H1 (cell line): ENCODE results near the gene GDPD1. TPM values are rescaled to one million over a fixed set of nuclear protein-coding genes. Genes with fewer than 3 reads are reported as not detected.

Experiments
- CTCF ChIA-PET: fragments of 300-600 bp; sonication (Branson Sonifier 250); formaldehyde crosslinking; loops from one replicate; lab custom pipeline; 2021; ENCODE audit not compliant: partially characterized antibody; lab: Charles Lee
- POLR2A ChIA-PET: fragments of 300-600 bp; sonication (Branson Sonifier 250); formaldehyde crosslinking; loops from one replicate; lab custom pipeline; 2021; ENCODE audit warnings: inconsistent platforms; ENCODE audit not compliant: partially characterized antibody; lab: Charles Lee
- DNase-seq, 2 experiments: peaks; one replicate each; pipeline versions ENCODE4 v3.0.0 to v3.0.0-alpha.2; 2010 to 2022; ENCODE audit warnings: low spot score in 2 of 2, low read depth in 1 of 2, mixed read lengths in 1 of 2
- FAIRE-seq: peaks from 2 replicates; lab custom pipeline; 2011; peaks lifted over from hg19 to GRCh38; lab: Jason Lieb, UNC
- H2AFZ ChIP-seq: 2 replicates; pipeline ENCODE4 v1.8.1; 2012; ENCODE audit warnings: low read length, inconsistent platforms
- H2AK5ac ChIP-seq: 2 replicates; pipeline ENCODE4 v1.6.1; 2013; ENCODE audit warnings: low read depth, low read length
- H2BK120ac ChIP-seq: replicated peaks from 2 replicates; pipeline ENCODE3; 2013; ENCODE audit warnings: low read depth, low read length, inconsistent platforms
- H2BK12ac ChIP-seq: 2 replicates; pipeline ENCODE4 v1.6.1; 2013; ENCODE audit warnings: low read depth, low read length
- H2BK15ac ChIP-seq: 2 replicates; pipeline ENCODE4 v1.6.1; 2013; ENCODE audit warnings: low read length
- H2BK20ac ChIP-seq: 2 replicates; pipeline ENCODE4 v1.6.1; 2013; ENCODE audit warnings: low read length
- H2BK5ac ChIP-seq: 2 replicates; pipeline ENCODE4 v1.6.1; 2013; ENCODE audit warnings: low read depth, low read length
- H3K14ac ChIP-seq: 2 replicates; pipeline ENCODE4 v1.6.1; 2013; ENCODE audit warnings: inconsistent platforms; ENCODE audit not compliant: insufficient read length
- H3K18ac ChIP-seq: 2 replicates; pipeline ENCODE4 v1.6.1; 2013; ENCODE audit warnings: low read length; ENCODE audit errors: extremely low read depth
- H3K23ac ChIP-seq: 2 replicates; pipeline ENCODE4 v1.6.1; 2013; ENCODE audit warnings: inconsistent platforms; ENCODE audit not compliant: insufficient read length
- H3K23me2 ChIP-seq: 2 replicates; pipeline ENCODE4 v1.6.1; 2013; ENCODE audit warnings: low read depth, low read length
- H3K27ac ChIP-seq: 2 replicates; pipeline ENCODE4 v1.6.1; 2011; ENCODE audit warnings: low read depth, low read length, inconsistent platforms
- H3K27me3 ChIP-seq, 4 experiments: replicated peaks in 1 of 4; 1 replicate in 1 of 4; 2 replicates in 3 of 4; pipeline versions ENCODE4 v1.6.1 to v1.8.1; 2011 to 2013; ENCODE audit warnings: low read length in 3 of 4, mild to moderate bottlenecking in 3 of 4, inconsistent platforms in 2 of 4, mixed read lengths in 2 of 4, moderate library complexity in 1 of 4; ENCODE audit not compliant: control insufficient read depth in 3 of 4, insufficient read depth in 3 of 4; ENCODE audit errors: extremely low read depth in 1 of 4
- H3K36me3 ChIP-seq, 4 experiments: 2 replicates each; pipeline versions ENCODE4 v1.6.1 to v1.8.1; 2011 to 2013; ENCODE audit warnings: mild to moderate bottlenecking in 4 of 4, low read length in 3 of 4, moderate library complexity in 2 of 4, control low read depth in 1 of 4, inconsistent platforms in 1 of 4; ENCODE audit not compliant: insufficient read depth in 4 of 4, control insufficient read depth in 2 of 4
- H3K4ac ChIP-seq: replicated peaks from 2 replicates; pipeline ENCODE3; 2013; ENCODE audit warnings: low read length, low read depth, mixed read lengths, inconsistent platforms; ENCODE audit not compliant: insufficient read length
- H3K4me1 ChIP-seq, 4 experiments: replicated peaks in 1 of 4; 1 replicate in 1 of 4; 2 replicates in 3 of 4; pipeline versions ENCODE4 v1.6.1 to v1.8.1; 2011 to 2013; ENCODE audit warnings: low read length in 3 of 4, inconsistent platforms in 2 of 4, mixed read lengths in 1 of 4; ENCODE audit not compliant: insufficient read depth in 4 of 4, control insufficient read depth in 3 of 4
- H3K4me2 ChIP-seq, 2 experiments: 2 replicates each; pipeline versions ENCODE4 v1.6.1 to v1.8.1; 2011 to 2013; ENCODE audit warnings: low read depth in 2 of 2, low read length in 2 of 2, control low read depth in 1 of 2, inconsistent platforms in 1 of 2, mild to moderate bottlenecking in 1 of 2; ENCODE audit not compliant: insufficient read depth in 1 of 2
- H3K4me3 ChIP-seq, 4 experiments: fragments of 200-600, 300-600 bp in 1 of 4; sonication (generic), shearing (Covaris generic), sonication (Bioruptor Twin) in 1 of 4; 2 replicates each; pipeline versions ENCODE4 v1.5.1 to v1.8.1; 2011 to 2016; ENCODE audit warnings: low read length in 4 of 4, low read depth in 3 of 4, control low read depth in 2 of 4, inconsistent platforms in 2 of 4, mild to moderate bottlenecking in 2 of 4, mixed read lengths in 1 of 4, moderate library complexity in 1 of 4; ENCODE audit not compliant: insufficient read depth in 2 of 4; ENCODE audit errors: extremely low read depth in 1 of 4
- H3K56ac ChIP-seq: replicated peaks from 2 replicates; pipeline ENCODE3; 2013; ENCODE audit warnings: low read depth, mild to moderate bottlenecking, mixed read lengths, low read length, inconsistent platforms; ENCODE audit not compliant: insufficient read length
- H3K79me1 ChIP-seq: 2 replicates; pipeline ENCODE4 v1.6.1; 2013; ENCODE audit warnings: low read depth, low read length, control low read depth
- H3K79me2 ChIP-seq, 2 experiments: 2 replicates each; pipeline versions ENCODE4 v1.6.1 to v1.8.1; 2012 to 2013; ENCODE audit warnings: low read length in 2 of 2, mild to moderate bottlenecking in 2 of 2, inconsistent platforms in 1 of 2; ENCODE audit not compliant: insufficient read depth in 2 of 2, control insufficient read depth in 1 of 2
- H3K9ac ChIP-seq, 4 experiments: replicated peaks in 1 of 4; 1 replicate in 1 of 4; 2 replicates in 3 of 4; pipeline versions ENCODE4 v1.6.1 to v1.8.1; 2011 to 2013; ENCODE audit warnings: low read depth in 3 of 4, low read length in 3 of 4, control low read depth in 2 of 4, mild to moderate bottlenecking in 2 of 4, moderate library complexity in 2 of 4, inconsistent platforms in 1 of 4; ENCODE audit errors: extremely low read depth in 1 of 4
- H3K9me3 ChIP-seq, 2 experiments: 2 replicates each; pipeline versions ENCODE4 v1.6.1 to v1.8.1; 2012 to 2013; ENCODE audit warnings: mild to moderate bottlenecking in 2 of 2, moderate library complexity in 2 of 2, control low read depth in 1 of 2, inconsistent platforms in 1 of 2, low read depth in 1 of 2, low read length in 1 of 2, mixed read lengths in 1 of 2; ENCODE audit not compliant: insufficient read depth in 2 of 2
- H4K20me1 ChIP-seq, 2 experiments: replicated peaks in 1 of 2; 2 replicates each; pipeline versions ENCODE3 to v1.8.1; 2011 to 2013; ENCODE audit warnings: inconsistent platforms in 2 of 2, low read length in 2 of 2, mild to moderate bottlenecking in 1 of 2; ENCODE audit not compliant: insufficient read depth in 2 of 2, control insufficient read depth in 1 of 2
- H4K5ac ChIP-seq: 2 replicates; pipeline ENCODE4 v1.6.1; 2013; ENCODE audit warnings: low read length, low read depth, mixed read lengths, inconsistent platforms; ENCODE audit not compliant: insufficient read length
- H4K8ac ChIP-seq: 2 replicates; pipeline ENCODE4 v1.8.0; 2013; ENCODE audit warnings: mild to moderate bottlenecking, moderate library complexity, low read length, inconsistent platforms; ENCODE audit not compliant: insufficient read depth; ENCODE audit errors: extremely low read depth
- H4K91ac ChIP-seq: replicated peaks from 2 replicates; pipeline ENCODE3; 2013; ENCODE audit warnings: low read length, mixed read lengths, inconsistent platforms; ENCODE audit not compliant: insufficient read length
- BCL11A ChIP-seq, 2 experiments: IDR thresholded peaks; one replicate each; pipeline ENCODE4 v1.6.1; 2011; ENCODE audit warnings: low read depth in 2 of 2, low read length in 2 of 2, mild to moderate bottlenecking in 2 of 2
- JUND ChIP-seq: IDR thresholded peaks from 2 replicates; pipeline ENCODE4 v1.6.1; 2011; ENCODE audit warnings: mild to moderate bottlenecking, improper control_type of control experiment, low read length
- POLR2A ChIP-seq, 2 experiments: IDR thresholded peaks; 1 replicate in 1 of 2; 2 replicates in 1 of 2; pipeline ENCODE4 v1.6.1; 2011; ENCODE audit warnings: low read depth in 2 of 2, low read length in 2 of 2, mild to moderate bottlenecking in 2 of 2; ENCODE audit errors: control extremely low read depth in 1 of 2
- RFX5 ChIP-seq: IDR thresholded peaks from 2 replicates; pipeline ENCODE4 v1.6.1; 2011; ENCODE audit warnings: low read depth, low read length, improper control_type of control experiment, borderline replicate concordance
- SAP30 ChIP-seq: fragments of 300-600 bp; sonication (generic); IDR thresholded peaks from 2 replicates; pipeline ENCODE4 v1.7.1; 2012; ENCODE audit warnings: low read length, moderate library complexity, mild to moderate bottlenecking, inconsistent platforms; ENCODE audit not compliant: insufficient read depth, insufficient replicate concordance
- SIX5 ChIP-seq: IDR thresholded peaks from 2 replicates; pipeline ENCODE4 v1.6.1; 2011; ENCODE audit warnings: mild to moderate bottlenecking, low read depth, low read length
- SRF ChIP-seq: IDR thresholded peaks from 2 replicates; pipeline ENCODE4 v1.6.1; 2011; ENCODE audit warnings: mild to moderate bottlenecking, low read depth, low read length, moderate library complexity
- WGBS, 2 experiments: shearing (Covaris generic) in 1 of 2; methylation state at CpG; one replicate each; pipeline versions ENCODE4 v1.1.6 to v1.1.7; 2013 to 2015; ENCODE audit warnings: low lambda C conversion rate in 2 of 2, mixed read lengths in 2 of 2, inconsistent platforms in 1 of 2, low coverage in 1 of 2, missing lambda C conversion rate in 1 of 2; ENCODE audit not compliant: insufficient replicate concordance in 2 of 2, insufficient coverage in 1 of 2, insufficient read length in 1 of 2; ENCODE audit errors: extremely low coverage in 1 of 2, missing lambda C conversion rate in 1 of 2; 5-methylcytosine and 5-hydroxymethylcytosine counted together
- polyA plus RNA-seq, 7 experiments: library from polyadenylated mRNA; depleted of rRNA in 3 of 7; stranded (reverse) in 5 of 7; unstranded in 2 of 7; fragments of >200 nt in 5 of 7; fragments of 200-250 nt in 2 of 7; gene quantifications; 1 replicate in 5 of 7; 2 replicates in 1 of 7; 4 replicates in 1 of 7; pipeline versions ENCODE4 v1.2.1 to v1.2.3, GENCODE V29; 2011 to 2013; ENCODE audit warnings: missing spikeins in 2 of 7, mixed read lengths in 2 of 7
- total RNA-seq: library from RNA; stranded (reverse); fragmentation: NEBNext Ultra II Directional; extraction: Animal tissue kit (Norgen Biotek cat#: 25700); gene quantifications from 2 replicates; pipeline ENCODE4 v1.2.1, GENCODE V29; 2021

The GDPD1 gene
- total and polyA plus RNA-seq, 2 of the 8 experiments (the other 6 are each of a cell fraction or from before 2014, with no cell fraction given), result 3.2 to 7.7 TPM

DNA sequence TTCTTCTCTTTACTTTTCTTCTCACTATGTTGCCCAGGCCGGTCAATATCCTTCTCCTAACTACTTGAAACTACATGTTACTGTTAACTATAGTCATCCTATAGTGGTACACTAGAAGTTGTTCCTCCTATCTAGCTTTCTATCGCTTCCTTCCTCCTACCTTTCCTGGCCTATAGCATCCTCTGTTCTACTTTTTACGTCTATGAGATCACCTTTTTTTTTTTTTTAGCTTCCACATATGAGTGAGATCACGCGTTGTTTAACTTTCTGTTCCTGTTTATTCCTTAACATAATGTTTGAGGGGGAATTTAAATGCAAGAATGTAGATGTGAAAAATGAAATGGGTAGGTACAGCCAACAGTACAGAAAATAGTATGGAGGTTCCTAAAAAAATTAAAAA, 80.6 kb downstream of the GDPD1 start:
- Histone ChIP-seq H3K23me2 (0 out of 2 replicates have a peak, but pooled peaks cover 2% of the 10 kb centered on the region), H4K91ac (no peak overlapping the region), H3K14ac (no peak overlapping the region), H2AFZ (no peak overlapping the region), H2AK5ac (no peak overlapping the region), H3K36me3 (no peaks in the 10 kb centered on the region), H3K27me3 (no peaks in the 10 kb centered on the region), H3K4me3 (no peak overlapping the region), H3K9ac (no peak overlapping the region), H4K20me1 (no peaks in the 10 kb centered on the region), H3K4me2 (no peak overlapping the region), H3K9me3 (no peaks in the 10 kb centered on the region), H2BK12ac (no peak overlapping the region), H3K4me1 (no peaks in the 10 kb centered on the region), H3K79me1 (no peaks in the 10 kb centered on the region), H3K23ac (no peak overlapping the region), H3K18ac (no peak overlapping the region), H3K4ac (no peak overlapping the region), H2BK120ac (no peak overlapping the region), H2BK20ac (no peak overlapping the region), H4K8ac (no peak overlapping the region), H3K79me2 (no peaks in the 10 kb centered on the region), H3K56ac (no peak overlapping the region), H4K5ac (no peak overlapping the region), H2BK5ac (no peak overlapping the region), H2BK15ac (no peak overlapping the region), H3K27ac (no peak overlapping the region)
- CTCF ChIA-PET, result interaction anchor here (0.9 to 1.6 kb wide), 2 partner anchors 10 to 16 kb away, joined by 3 to 4 read pairs; no protein-coding TSS in a partner anchor
- WGBS, 2 experiments, result 95% methylated on average over 5 of the region's 5 CpGs; no CpG with 5 or more reads in 1 of the 2 experiments
- DNase-seq, result no peak
- no peak for FAIRE-seq
- TF ChIP-seq RFX5, result no peak
- TF ChIP-seq SRF, result no peak
- no peak for TF ChIP-seq POLR2A (IDR thresholded peaks at IDR 0.05; ENCODE audit: control extremely low read depth in 1 of 2, low read depth in 2 of 2, low read length in 2 of 2)
- no peak for TF ChIP-seq JUND
- no peak for TF ChIP-seq BCL11A (IDR thresholded peaks at IDR 0.05; ENCODE audit: low read depth in 2 of 2, low read length in 2 of 2)
- TF ChIP-seq SAP30, result no peak
- TF ChIP-seq SIX5, result no peak
- POLR2A ChIA-PET, result no interaction called here
